Loucy (cell line): ENCODE data around the gene MET.

Source experiments
- CTCF ChIP-seq: fragments of 200-600 bp; sonication (generic); conservative IDR thresholded peaks from 2 replicates; pipeline ENCODE4 v1.5.1; 2014; ENCODE audit warnings: mild to moderate bottlenecking, antibody characterized with exemption, low read length
- EZH2phosphoT487 ChIP-seq: fragments of 200-600 bp; IDR thresholded peaks from 2 replicates; pipeline ENCODE4 v1.6.1; 2018; ENCODE audit warnings: antibody characterized with exemption, mild to moderate bottlenecking, moderate library complexity, borderline replicate concordance

DNA sequence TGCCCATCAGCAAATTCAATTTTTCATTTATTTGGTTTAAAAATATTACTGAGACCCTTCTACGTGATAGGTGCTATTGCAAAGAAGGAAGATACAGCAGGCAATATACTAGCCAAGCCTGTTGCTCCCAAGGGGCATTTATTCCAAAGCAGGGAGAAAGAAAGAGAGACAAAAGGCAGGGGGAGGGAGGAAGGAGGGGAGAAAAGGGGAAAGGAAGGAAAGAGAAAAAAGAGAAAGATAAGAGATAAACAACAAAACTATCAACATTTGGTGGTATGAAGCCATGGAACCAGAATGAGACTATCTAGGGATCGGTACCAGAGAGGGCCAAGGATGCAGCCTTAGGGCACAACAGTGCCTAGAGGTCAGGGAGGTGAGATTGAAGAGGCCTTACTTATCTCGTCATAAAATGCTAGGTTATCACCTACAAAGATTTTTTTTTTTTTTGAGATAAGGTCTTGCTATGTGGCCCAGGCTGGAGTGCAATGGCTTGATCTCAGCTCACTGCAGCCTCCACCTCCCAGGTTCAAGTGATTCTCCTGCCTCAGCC is 135.1 kb downstream of the MET start:
- TF ChIP-seq CTCF, result no peak
- no peak for TF ChIP-seq EZH2phosphoT487
